Vagina (tissue), 2 donors: ENCODE measurements around the gene CCBE1.

Experiments used
- CTCF ChIP-seq, 3 experiments: fragments of 450-650 bp in 2 of 3; fragments of 200-600 bp in 1 of 3; sonication (generic) in 1 of 3; IDR thresholded peaks; one replicate each; pipeline ENCODE4 v1.5.1; 2017 to 2019; ENCODE audit warnings: antibody characterized with exemption in 3 of 3, mild to moderate bottlenecking in 2 of 3, moderate library complexity in 2 of 3
- POLR2A ChIP-seq, 2 donors: fragments of 450-650 bp; IDR thresholded peaks; one replicate each; pipeline ENCODE4 v1.6.1; 2017; ENCODE audit warnings: antibody characterized with exemption in 2 of 2, mild to moderate bottlenecking in 2 of 2, moderate library complexity in 2 of 2

GRCh38 chr18:59484561-59485328 lies 212.5 kb downstream of the CCBE1 start:
- TF ChIP-seq POLR2A (IDR thresholded peaks at IDR 0.05) (no peak), CTCF (IDR thresholded peaks at IDR 0.05) (no peak)
